ENCODE data around the gene CDR2.
A peak's percentile ranks its signal among the peaks of the same experiment; 100 is the strongest.

The CDR2 gene

DNA sequence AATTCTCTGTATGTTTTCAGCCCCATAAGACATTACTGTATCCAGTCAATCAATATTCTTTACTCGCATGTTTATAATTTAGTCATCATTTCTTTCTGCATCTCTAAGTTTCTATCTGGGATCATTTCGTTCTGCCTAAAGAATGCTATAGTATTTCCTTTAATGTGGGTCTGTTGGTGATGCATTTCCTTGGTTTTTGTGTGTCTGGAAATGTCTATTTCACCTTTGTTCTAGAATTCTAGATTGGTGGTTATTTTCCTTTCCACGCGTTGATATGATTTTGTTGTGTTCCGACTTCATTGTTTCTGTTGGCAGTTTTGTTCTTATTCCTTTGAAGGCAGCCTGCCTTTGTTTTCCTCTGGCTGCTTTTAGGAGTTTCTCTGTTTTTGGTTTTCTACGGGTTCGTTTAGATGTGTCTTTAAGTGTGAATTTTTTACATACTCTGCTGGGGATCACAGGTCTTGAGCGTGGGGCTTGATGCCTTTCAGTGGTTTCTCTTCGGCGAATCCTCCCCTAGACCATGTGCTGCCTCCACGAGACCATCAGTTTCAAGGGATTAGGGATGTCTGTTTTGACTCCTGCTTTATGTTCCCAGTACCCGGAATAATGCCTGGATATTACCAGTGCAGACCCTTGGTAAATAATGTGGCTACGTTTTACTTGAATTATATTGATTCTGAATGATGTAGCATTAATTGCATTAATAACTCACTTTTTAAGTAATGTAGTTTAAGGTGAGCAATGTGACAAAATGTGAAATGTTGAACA is 53.7 kb downstream of the CDR2 start:
- Mint-ChIP-seq H3K27me3 (no peaks in the 10 kb centered on the region), H3K4me3 (no peak overlapping the region), H3K27ac (no peak overlapping the region), H3K9me3 (no peaks in the 10 kb centered on the region), H3K4me1 (peaks cover 4% of the 10 kb centered on the region), H3K36me3 (peaks cover 33% of the 10 kb centered on the region)
- CTCF ChIA-PET, result interaction anchor here (0.5 to 2.3 kb wide), 14 partner anchors 9 to 1181 kb away, joined by 3 to 7 read pairs (median 4); no protein-coding TSS in a partner anchor
- peak; percentile 7 for DNase-seq

DNA sequence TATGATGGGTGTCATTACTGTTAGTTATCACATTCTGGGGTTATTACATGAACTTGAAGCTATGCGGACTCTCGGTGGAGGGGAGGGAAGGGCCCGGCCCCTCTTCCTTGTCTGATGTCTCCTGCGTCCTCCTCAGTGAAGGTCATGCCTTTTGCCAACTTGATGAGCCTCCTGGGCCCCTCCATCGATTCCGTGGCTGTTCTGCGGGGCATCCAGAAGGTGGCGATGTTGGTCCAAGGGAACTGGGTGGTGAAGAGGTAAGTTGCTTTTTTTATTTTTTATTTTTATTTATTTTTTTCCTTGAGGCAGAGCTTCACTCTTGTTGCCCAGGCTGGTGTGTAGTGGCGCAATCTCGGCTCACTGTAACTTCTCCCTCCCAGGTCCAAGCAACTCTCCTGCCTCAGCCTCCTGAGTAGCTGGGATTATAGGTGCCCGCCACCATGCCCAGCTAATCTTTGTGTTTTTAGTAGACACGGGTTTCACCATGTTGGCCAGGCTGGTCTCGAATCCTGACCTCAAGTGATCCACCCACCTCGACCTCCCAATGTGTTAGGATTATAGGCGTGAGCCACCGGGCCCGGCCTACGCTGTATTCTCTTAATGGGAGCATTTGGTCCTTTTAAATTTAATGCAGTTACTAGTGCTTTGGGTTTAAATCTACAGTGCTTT is 55.6 kb downstream of the CDR2 start:
- H3K27me3 Mint-ChIP-seq, result no peaks in the 10 kb centered on the region
- CTCF ChIA-PET, result interaction anchor here (0.7 to 2.3 kb wide), 13 partner anchors 9 to 1162 kb away, joined by 3 to 11 read pairs (median 3); no protein-coding TSS in a partner anchor
- peak; percentile 76 for DNase-seq
- H3K4me1 Mint-ChIP-seq, result peaks cover 4% of the 10 kb centered on the region
- peak overlapping the region; percentile 46 for H3K27ac Mint-ChIP-seq
- no peak overlapping the region for H3K4me3 Mint-ChIP-seq
- H3K9me3 Mint-ChIP-seq, result no peaks in the 10 kb centered on the region
- peaks cover 37% of the 10 kb centered on the region for H3K36me3 Mint-ChIP-seq

DNA sequence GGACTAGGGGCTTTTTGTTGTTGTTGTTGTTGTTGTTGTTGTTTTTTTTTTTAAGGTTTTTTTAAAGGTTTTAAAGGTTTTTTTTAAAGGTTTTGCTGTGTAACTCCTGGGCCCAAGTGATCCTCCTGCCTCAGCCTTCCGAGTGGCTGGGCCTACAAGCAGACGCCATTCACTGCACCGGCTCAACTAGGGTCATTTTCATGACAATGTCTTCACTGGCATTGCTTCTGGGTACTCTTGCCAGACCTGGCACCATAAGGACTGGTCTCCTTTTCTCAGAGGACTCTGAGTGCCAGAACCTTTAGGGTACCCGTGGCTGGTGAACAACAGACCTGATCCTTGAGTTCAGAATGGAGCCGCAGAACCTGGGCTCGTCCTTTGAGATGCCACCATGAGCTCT is 56.8 kb downstream of the CDR2 start:
- CTCF ChIA-PET, result interaction anchor here (1.2 to 2.1 kb wide), 3 partner anchors 8 to 1128 kb away, joined by 3 to 11 read pairs (median 4); no protein-coding TSS in a partner anchor
- peak overlapping the region; percentile 50 for H3K27ac Mint-ChIP-seq

DNA sequence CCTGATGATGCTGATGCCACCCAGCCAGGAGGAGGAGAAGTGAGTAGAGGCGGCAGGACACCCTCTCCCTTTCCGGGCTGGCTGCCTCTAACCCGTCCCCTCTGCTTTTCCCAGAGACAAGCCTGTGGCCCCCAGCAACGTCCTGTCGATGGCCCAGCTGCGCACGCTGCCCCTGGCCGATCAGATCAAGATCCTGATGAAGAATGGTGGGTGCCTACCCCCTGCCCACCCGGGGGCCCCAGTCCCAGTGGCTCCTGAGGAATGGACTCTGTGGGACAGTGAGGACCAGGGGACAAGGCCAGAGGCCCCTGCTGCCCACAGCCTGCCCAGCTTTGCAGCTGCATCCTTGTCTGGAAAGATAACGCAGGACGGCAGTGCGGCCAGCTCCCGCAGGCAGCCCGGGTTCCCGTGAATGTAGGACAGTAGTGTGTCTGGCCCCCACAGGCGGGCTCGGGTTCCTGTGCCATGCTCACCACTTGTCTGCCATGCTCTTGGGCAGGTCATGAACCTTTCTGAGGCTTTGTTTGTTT is 57.4 kb downstream of the CDR2 start:
- Mint-ChIP-seq H3K9me3 (no peaks in the 10 kb centered on the region), H3K4me3 (no peak overlapping the region), H3K27ac (peak overlapping the region; percentile 50), H3K36me3 (peaks cover 39% of the 10 kb centered on the region), H3K27me3 (no peaks in the 10 kb centered on the region), H3K4me1 (peaks cover 4% of the 10 kb centered on the region)
- peak; percentile 15 for DNase-seq
- CTCF ChIA-PET, result no interaction called here

More for the DNA sequence above, 56.8 kb downstream of the CDR2 start:
- Mint-ChIP-seq H3K36me3 (peaks cover 42% of the 10 kb centered on the region), H3K9me3 (no peaks in the 10 kb centered on the region), H3K4me3 (no peak overlapping the region), H3K4me1 (peaks cover 4% of the 10 kb centered on the region), H3K27me3 (no peaks in the 10 kb centered on the region)
- DNase-seq, result peak; percentile 3

DNA sequence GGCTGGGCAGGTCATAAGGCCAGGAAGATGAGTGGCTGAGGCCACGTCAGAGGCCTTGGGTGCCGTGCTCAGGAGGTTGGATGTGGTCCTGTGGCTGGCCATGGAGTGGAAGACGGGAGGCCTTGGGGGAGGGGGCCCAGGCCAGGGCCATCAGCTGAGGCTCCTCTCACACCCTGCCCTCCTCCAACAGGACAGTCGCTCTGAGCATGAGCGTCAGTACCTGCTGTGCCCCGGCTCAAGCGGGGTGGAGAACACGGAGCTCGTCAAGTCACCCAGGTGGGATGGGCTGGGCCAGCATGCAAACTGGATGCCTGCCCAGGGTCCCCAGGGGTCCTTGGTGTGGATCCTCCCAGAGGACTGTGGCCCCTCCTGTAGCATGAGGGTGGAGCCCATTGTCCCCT is 58.0 kb downstream of the CDR2 start:
- no peak overlapping the region for H3K27ac Mint-ChIP-seq
- H3K36me3 Mint-ChIP-seq, result peaks cover 44% of the 10 kb centered on the region
- H3K4me1 Mint-ChIP-seq, result peaks cover 4% of the 10 kb centered on the region

DNA sequence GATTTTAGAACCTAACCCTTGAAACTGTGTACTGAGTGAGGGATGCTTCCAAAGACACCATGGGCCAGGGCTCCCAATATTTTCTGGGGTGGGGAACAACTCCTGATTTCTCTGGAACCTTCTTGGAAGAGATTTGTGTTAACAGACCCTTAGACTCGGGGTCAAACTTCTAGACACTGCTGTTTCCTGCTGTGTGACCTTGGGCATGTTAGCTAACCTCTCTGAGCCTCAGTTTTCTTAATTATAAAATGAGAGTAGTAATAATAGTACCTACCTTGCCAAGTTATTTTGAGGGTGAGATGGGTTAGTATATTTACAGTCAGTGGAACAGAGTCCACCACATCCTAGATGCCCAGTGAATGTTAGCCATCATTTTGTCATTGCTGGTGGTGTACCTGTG is 58.4 kb downstream of the CDR2 start:
- CTCF ChIA-PET, result no interaction called here
- DNase-seq, result no peak
- H3K36me3 Mint-ChIP-seq, result peaks cover 39% of the 10 kb centered on the region
- H3K4me3 Mint-ChIP-seq, result no peak overlapping the region
- no peaks in the 10 kb centered on the region for H3K9me3 Mint-ChIP-seq
- no peak overlapping the region for H3K27ac Mint-ChIP-seq
- H3K4me1 Mint-ChIP-seq, result no peaks in the 10 kb centered on the region
- H3K27me3 Mint-ChIP-seq, result no peaks in the 10 kb centered on the region

More for the DNA sequence above, 58.0 kb downstream of the CDR2 start:
- Mint-ChIP-seq H3K27me3 (no peaks in the 10 kb centered on the region), H3K9me3 (no peaks in the 10 kb centered on the region), H3K4me3 (no peak overlapping the region)
- peak; percentile 15 for DNase-seq
- CTCF ChIA-PET, result no interaction called here

DNA sequence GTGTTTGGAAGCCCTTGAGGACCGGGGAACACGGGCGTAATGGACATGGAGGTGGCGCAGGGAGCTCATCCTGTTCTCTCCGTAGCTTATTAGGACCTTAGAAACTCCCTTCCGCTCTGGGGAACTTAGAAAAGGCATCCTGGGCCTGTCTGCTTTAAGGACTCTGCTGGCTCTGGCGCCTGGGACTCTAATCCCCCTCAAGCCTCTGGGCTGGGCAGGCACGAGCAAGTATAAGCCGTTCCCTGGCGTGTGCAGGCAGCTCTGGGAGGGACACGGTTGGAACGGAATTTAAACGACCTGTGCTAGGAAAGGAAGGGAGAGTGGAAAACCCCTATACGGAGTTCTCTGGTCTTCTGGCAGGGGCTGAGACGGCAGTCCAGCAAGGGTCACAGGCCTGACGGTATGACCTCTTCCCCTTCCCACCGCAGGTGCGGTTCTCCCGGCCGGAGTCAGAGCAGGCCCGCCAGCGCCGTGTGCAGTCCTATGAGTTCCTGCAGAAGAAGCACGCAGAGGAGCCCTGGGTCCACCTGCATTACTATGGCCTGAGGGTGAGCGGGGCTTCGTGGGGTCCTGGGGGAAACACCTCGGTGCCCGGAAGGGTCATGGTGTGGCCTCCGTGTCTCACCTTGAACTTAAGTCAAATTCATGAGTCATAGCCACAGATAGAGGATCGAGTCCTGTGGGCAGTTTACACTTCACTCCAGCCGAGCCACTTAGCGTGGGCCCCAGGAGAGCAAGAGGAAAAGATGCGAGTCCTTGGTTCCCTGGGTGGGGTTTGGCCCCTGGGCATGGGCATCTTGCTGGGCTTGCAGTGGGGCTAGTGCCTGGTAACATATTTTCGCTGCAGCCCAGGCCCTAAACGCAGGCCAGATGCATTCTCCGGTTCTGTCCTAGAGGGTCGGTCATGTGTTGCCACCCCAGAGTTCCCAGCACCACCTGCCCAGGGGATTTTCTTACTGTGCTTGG is 59.5 kb downstream of the CDR2 start:
- Mint-ChIP-seq H3K4me3 (no peak overlapping the region), H3K27ac (no peak overlapping the region), H3K36me3 (peaks cover 33% of the 10 kb centered on the region), H3K27me3 (no peaks in the 10 kb centered on the region), H3K4me1 (no peaks in the 10 kb centered on the region), H3K9me3 (no peaks in the 10 kb centered on the region)
- CTCF ChIA-PET, result no interaction called here
- DNase-seq, result peak; percentile 13

DNA sequence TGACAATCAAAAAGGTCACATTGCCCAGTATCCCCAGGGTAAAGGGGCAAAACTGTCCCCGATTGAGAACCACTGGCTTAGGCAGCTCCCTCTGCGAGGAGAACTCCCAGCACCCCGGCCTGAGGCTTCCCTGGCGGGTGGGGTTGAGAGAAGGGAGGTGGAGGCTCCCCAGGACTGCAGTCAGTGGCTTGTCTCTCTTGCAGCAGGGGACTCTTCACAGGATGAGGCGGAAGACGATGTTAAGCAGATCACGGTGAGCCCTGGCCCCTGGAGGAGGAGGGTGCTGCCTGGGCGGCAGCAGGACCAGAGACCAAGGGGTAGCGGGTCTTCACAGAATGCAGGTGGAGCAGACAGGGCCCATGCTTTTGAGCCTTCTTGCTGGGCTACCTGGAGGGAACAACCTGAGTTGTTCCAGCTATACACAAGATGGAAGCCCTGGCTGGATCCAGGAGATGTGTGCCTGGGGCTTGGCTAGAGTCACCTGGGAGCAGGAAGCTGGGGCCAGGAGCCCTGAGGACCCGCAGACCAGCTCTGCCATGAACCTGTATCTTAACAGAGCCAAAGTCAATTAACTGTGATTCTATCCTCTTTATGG is 60.4 kb downstream of the CDR2 start:
- H3K27me3 Mint-ChIP-seq, result no peaks in the 10 kb centered on the region
- H3K36me3 Mint-ChIP-seq, result peaks cover 35% of the 10 kb centered on the region
- CTCF ChIA-PET, result interaction anchor here (0.6 to 1.0 kb wide), 2 partner anchors 13 to 1128 kb away, joined by 3 to 4 read pairs; no protein-coding TSS in a partner anchor
- DNase-seq, result peak; percentile 16
- no peak overlapping the region for H3K4me3 Mint-ChIP-seq
- no peak overlapping the region for H3K27ac Mint-ChIP-seq
- H3K9me3 Mint-ChIP-seq, result no peaks in the 10 kb centered on the region
- H3K4me1 Mint-ChIP-seq, result no peaks in the 10 kb centered on the region

DNA sequence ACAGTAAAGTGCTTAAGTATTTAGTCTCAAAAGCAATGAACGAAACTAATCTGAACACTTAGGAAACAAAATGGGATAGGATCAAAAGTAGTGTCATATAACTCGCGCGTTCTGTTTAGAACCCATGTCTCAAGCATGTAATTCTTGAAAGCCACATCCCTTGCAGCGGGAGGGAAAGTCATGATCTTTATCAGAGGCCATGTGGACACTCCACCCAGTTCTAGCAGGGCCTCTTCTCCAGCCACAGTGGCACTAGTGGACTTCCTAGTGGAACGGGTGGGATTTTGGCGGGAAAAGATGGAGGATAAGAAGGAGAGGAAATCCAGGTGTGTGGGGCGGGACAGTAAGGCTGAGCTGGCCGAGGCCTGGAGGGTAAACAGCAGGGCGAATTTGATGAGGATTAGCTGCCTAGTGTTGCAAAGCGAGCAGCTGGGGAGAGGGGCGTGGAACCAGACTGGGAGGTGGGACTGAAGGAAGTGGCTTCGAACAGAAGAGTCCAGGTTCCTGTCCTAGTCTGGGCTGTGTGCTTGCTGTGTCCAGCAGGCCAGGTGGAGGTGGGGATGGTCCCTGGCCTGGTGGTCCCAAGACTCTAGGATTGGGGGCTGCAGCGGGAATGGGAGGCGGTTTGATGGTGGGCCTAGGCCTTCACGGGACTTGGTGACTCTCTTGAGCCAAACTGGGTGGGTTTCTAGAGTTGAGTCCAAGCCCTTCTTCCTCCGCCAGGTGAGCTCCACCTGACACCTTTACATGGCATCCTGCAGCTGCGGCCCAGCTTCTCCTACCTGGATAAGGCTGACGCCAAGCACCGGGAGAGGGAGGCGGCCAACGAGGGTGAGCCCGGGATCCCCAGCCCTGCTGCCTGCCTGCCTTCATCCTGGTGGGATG is 61.3 kb downstream of the CDR2 start:
- no peaks in the 10 kb centered on the region for H3K9me3 Mint-ChIP-seq
- H3K27ac Mint-ChIP-seq, result no peak overlapping the region
- no peak overlapping the region for H3K4me3 Mint-ChIP-seq
- H3K36me3 Mint-ChIP-seq, result peaks cover 34% of the 10 kb centered on the region
- peak; percentile 18 for DNase-seq
- H3K27me3 Mint-ChIP-seq, result no peaks in the 10 kb centered on the region
- H3K4me1 Mint-ChIP-seq, result no peaks in the 10 kb centered on the region
- CTCF ChIA-PET, result interaction anchor here (0.6 to 1.0 kb wide), 2 partner anchors 13 to 1127 kb away, joined by 3 to 4 read pairs; no protein-coding TSS in a partner anchor

DNA sequence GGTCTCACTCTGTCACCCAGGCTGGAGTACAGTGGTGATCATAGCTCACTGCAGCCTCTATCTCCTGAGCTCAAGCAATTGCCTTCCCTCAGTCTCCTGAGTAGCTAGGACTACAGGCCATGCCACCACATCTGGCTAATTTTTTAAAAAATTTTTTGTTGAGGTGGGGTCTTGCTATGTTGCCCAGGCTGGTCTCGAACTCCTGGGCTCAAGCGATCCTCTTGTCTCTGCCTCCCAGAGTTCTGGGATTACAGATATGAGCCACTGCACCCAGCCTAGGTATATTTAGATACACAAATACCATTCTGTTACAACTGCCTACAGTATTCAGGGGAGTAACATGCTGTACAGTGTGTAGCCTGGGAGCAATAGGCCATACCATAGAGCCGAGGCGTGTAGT is 62.9 kb downstream of the CDR2 start:
- peaks cover 34% of the 10 kb centered on the region for H3K36me3 Mint-ChIP-seq
- H3K4me1 Mint-ChIP-seq, result no peaks in the 10 kb centered on the region
- CTCF ChIA-PET, result interaction anchor here (1.3 to 3.5 kb wide), 2 partner anchors 10 to 11 kb away, joined by 5 to 16 read pairs; no protein-coding TSS in a partner anchor

DNA sequence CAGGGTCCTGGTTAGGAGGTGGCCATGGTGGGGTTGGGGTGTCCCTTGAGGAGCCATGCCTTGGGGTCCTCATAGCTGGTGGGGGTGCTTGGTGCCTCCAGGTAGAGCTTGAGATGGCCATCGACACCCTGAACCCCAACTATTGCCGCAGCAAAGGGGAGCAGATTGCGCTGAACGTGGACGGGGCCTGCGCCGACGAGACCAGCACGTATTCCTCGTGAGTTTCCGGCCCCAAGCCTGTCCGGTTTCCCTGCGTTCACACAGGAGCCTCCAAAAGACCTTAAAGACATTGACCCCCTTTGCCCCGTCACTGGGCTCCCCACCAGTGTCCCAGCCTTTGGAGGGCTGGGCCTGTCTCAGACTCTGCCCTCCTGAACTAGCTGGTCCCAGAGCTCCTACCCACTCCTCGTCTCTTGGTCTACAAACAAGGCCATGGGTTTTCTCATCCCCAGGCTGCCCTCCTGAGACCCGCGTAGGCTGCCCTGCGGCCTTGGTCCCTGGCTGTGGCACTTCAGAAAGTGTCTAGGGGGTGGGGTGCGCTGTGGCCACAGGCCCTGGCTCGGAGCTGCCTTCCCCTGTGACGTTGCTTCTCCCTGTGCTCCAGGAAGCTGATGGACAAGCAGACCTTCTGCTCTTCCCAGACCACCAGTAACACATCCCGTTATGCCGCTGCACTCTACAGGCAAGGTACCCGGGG is 65.4 kb downstream of the CDR2 start:
- Mint-ChIP-seq H3K36me3 (peaks cover 28% of the 10 kb centered on the region), H3K4me1 (no peaks in the 10 kb centered on the region), H3K27ac (no peak overlapping the region), H3K4me3 (no peak overlapping the region), H3K9me3 (no peaks in the 10 kb centered on the region), H3K27me3 (no peaks in the 10 kb centered on the region)
- DNase-seq, result no peak
- CTCF ChIA-PET, result interaction anchor here (1.3 to 3.5 kb wide), 2 partner anchors 8 to 9 kb away, joined by 3 to 16 read pairs; no protein-coding TSS in a partner anchor

More for the DNA sequence above, 62.9 kb downstream of the CDR2 start:
- no peak overlapping the region for H3K4me3 Mint-ChIP-seq
- peak; percentile 0 for DNase-seq
- H3K9me3 Mint-ChIP-seq, result no peaks in the 10 kb centered on the region
- H3K27me3 Mint-ChIP-seq, result no peaks in the 10 kb centered on the region
- H3K27ac Mint-ChIP-seq, result no peak overlapping the region

DNA sequence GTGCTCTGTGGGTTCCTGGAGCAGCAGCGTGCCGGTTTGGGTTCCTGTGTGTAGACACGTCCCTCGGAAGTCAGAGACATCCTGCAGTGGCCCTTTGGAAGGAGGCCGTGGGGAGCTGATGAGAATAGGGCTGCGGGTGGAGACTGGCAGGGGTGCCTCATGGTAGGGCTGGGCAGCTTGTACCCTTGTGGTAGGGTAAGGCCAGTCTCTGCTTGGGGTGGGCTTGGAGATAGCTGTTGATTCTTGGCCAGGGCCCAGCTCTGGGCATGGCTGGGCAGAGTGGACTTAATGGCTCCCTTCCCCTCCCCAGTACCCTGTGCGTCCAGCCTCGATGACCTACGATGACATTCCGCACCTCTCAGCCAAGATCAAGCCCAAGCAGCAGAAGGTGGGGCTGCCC is 66.6 kb downstream of the CDR2 start:
- H3K9me3 Mint-ChIP-seq, result no peaks in the 10 kb centered on the region
- DNase-seq, result no peak
- H3K4me1 Mint-ChIP-seq, result no peaks in the 10 kb centered on the region
- CTCF ChIA-PET, result interaction anchor here (1.3 kb wide), 1 partner anchor 10 kb away, joined by 3 read pairs; no protein-coding TSS in a partner anchor
- no peaks in the 10 kb centered on the region for H3K27me3 Mint-ChIP-seq
- peak overlapping the region; percentile 21 for H3K27ac Mint-ChIP-seq
- H3K4me3 Mint-ChIP-seq, result no peak overlapping the region
- peaks cover 30% of the 10 kb centered on the region for H3K36me3 Mint-ChIP-seq
